Measurements from ENCODE around the gene ANO3. TPM values are rescaled to one million over a fixed set of nuclear protein-coding genes. Genes with fewer than 3 reads are reported as not detected.

Gene ANO3
- total RNA-seq, 1 experiment from 2014 or later, result not detected

GRCh38 chr11:26708736-26709456 is 377.0 kb downstream of the ANO3 start:
- no peaks in the 10 kb centered on the region for H4K20me1 ChIP-seq (ENCODE audit: low read length)
- H3K27me3 ChIP-seq (ENCODE audit: low read length), result peaks cover 10% of the 10 kb centered on the region; the same call in 1 of the 2 replicates
- H3K4me2 ChIP-seq (ENCODE audit: low read length), result no peak overlapping the region
- H3F3A ChIP-seq (ENCODE audit: low read length, unreplicated experiment), result no peaks in the 10 kb centered on the region
- H2AFZ ChIP-seq (ENCODE audit: low read length), result no peak overlapping the region
- H3K36me3 ChIP-seq (ENCODE audit: low read depth, low read length), result no peaks in the 10 kb centered on the region
- no peak for DNase-seq
- ChIA-PET CTCF (no interaction called here), POLR2A (ENCODE audit: unreplicated experiment) (no interaction called here)
- H3K79me2 ChIP-seq (ENCODE audit: low read length), result no peaks in the 10 kb centered on the region
- H3K27ac ChIP-seq (ENCODE audit: low read length), result no peak overlapping the region
- no peaks in the 10 kb centered on the region for H3K4me1 ChIP-seq (ENCODE audit: insufficient read depth, low read length)
- no peak overlapping the region for H3K4me3 ChIP-seq (ENCODE audit: low read length)
- no peaks in the 10 kb centered on the region for H3K9me3 ChIP-seq (ENCODE audit: low read length)
- BruUV-seq (replicated peaks), result no TSS peak
- ATAC-seq, result no peak
- intact Hi-C loops (cut with micrococcal nuclease), result no loop called here
- TF ChIP-seq EZH2 (IDR thresholded peaks at IDR 0.05; ENCODE audit: low read length, unreplicated experiment) (no peak), EZH2phosphoT487 (IDR thresholded peaks at IDR 0.05; ENCODE audit: borderline replicate concordance, low read length) (no peak), CTCF (conservative IDR thresholded peaks at IDR 0.05; ENCODE audit: low read depth, low read length) (no peak)
- H3K9ac ChIP-seq (ENCODE audit: low read length), result no peak overlapping the region
- no peaks in the 10 kb centered on the region for H3K9me2 ChIP-seq (replicated peaks; ENCODE audit: low read length)

GRCh38 chr11:26710489-26710888 is 378.6 kb downstream of the ANO3 start:
- no peak for ATAC-seq

More at GRCh38 chr11:26710489-26710888, 378.6 kb downstream of the ANO3 start:
- no peaks in the 10 kb centered on the region for H3K9me2 ChIP-seq (replicated peaks; ENCODE audit: low read length)
- H4K20me1 ChIP-seq (ENCODE audit: low read length), result no peaks in the 10 kb centered on the region
- peaks cover 10% of the 10 kb centered on the region; the same call in 1 of the 2 replicates for H3K27me3 ChIP-seq (ENCODE audit: low read length)
- no peak overlapping the region for H2AFZ ChIP-seq (ENCODE audit: low read length)
- BruUV-seq (replicated peaks), result no TSS peak
- no peaks in the 10 kb centered on the region for H3K79me2 ChIP-seq (ENCODE audit: low read length)
- H3K36me3 ChIP-seq (ENCODE audit: low read depth, low read length), result no peaks in the 10 kb centered on the region
- H3K9me3 ChIP-seq (ENCODE audit: low read length), result no peaks in the 10 kb centered on the region
- TF ChIP-seq EZH2 (IDR thresholded peaks at IDR 0.05; ENCODE audit: low read length, unreplicated experiment) (no peak), CTCF (conservative IDR thresholded peaks at IDR 0.05; ENCODE audit: low read depth, low read length) (no peak), EZH2phosphoT487 (IDR thresholded peaks at IDR 0.05; ENCODE audit: borderline replicate concordance, low read length) (no peak)
- POLR2A ChIA-PET (ENCODE audit: unreplicated experiment), result no interaction called here
- CTCF ChIA-PET, result no interaction called here
- no peak overlapping the region for H3K4me3 ChIP-seq (ENCODE audit: low read length)
- no peak overlapping the region for H3K4me2 ChIP-seq (ENCODE audit: low read length)
- no peak overlapping the region for H3K9ac ChIP-seq (ENCODE audit: low read length)
- no peaks in the 10 kb centered on the region for H3K4me1 ChIP-seq (ENCODE audit: insufficient read depth, low read length)
- H3K27ac ChIP-seq (ENCODE audit: low read length), result no peak overlapping the region
- H3F3A ChIP-seq (ENCODE audit: low read length, unreplicated experiment), result no peaks in the 10 kb centered on the region
- intact Hi-C loops (cut with micrococcal nuclease), result no loop called here
- no peak for DNase-seq

All from PC-3 (cell line).